Activated gamma-delta T cell (primary cell): ENCODE measurements around the gene PRKAR2A.
"Not testable (repeated sequence)": the region's sequence is repeated elsewhere in the genome, so short reads cannot be mapped to it uniquely, and the experiment has no call there.

Source experiments
- DNase-seq: peaks from one replicate; lab custom pipeline; 2025; lab: John Stamatoyannopoulos, UW

The PRKAR2A gene

DNA sequence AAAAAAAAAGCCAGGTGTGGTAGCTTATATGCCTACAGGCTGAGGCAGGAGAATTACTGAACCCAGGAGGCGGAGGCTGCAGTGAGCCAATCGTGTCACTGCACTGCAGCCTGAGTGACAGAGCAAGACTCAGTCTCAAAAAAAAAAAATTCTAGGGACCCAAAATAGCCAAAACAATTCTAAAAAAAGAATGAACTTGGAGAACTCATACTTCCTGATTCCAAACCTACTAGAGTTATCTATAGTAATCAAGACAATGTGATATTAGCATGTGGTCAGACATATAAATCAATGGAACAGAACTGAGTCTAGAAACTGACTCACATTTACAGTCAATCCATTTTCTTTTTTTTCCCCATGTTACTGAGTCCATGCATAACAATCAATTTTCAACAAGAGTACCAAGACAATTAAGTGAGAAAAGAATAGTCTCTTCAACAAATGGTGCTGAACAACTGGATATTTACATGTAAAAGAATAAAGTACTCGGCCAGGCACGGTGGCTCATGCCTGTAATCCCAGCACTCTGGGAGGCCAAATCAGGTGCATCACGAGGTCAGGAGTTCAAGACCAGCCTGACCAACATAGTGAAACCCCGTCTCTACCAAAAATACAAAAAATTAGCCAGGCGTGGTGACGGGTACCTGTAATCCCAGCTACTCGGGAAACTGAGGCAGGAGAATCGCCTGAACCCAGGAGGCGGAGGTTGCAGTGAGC lies 11.9 kb downstream of the PRKAR2A start:
- DNase-seq: no peak

DNA sequence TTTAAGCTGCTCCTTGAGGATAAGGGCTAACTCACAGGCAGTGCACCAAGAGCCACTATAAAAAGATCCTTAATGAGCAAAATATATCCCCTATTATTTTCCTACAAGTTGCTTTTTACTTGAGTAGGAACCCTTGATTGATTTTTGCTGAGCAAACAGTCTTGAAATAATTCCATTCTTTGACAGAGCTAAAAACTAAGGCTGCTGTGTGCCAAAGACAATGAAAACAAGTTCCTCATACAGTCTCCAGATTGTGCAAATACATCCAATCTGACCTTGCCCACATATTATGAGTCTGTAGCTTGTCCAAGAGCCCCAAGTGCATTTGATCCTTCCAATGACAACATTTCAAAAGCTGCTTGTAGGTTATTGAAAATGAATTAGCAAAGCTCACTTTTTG lies 15.0 kb downstream of the PRKAR2A start:
- no peak for DNase-seq

DNA sequence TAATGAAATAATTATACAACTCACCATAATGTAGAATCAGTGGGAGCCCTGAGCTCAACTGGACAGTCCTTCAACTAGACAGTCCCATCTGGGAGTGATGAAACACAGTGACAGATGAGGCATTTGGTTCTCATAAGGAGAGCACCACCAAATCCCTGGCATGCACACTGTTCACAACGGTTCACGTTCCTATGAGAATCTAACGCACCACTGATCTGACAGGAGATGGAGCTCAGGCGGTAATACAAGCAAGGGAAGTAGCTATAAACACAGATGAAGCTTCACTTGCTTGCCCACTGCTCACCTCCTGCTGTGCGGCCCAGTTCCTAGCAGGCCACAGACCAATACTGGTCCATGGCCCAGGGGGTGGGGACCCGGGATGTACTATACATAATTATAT lies 17.0 kb downstream of the PRKAR2A start:
- DNase-seq: no peak

DNA sequence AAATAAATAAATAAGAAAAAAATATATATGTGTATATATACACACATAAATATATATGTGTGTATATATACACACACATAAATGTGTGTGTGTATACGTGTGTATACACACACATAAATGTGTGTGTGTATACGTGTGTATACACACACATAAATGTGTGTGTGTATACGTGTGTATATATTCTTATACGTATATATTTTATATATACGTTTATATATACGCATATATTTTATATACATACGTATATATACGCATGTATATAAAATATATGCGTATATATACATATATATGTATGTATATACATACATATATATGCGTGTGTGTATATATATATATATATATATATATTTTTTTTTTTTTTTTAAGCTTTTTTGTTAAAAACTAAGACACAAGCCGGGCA lies 18.1 kb downstream of the PRKAR2A start:
- DNase-seq: not testable (repeated sequence)

DNA sequence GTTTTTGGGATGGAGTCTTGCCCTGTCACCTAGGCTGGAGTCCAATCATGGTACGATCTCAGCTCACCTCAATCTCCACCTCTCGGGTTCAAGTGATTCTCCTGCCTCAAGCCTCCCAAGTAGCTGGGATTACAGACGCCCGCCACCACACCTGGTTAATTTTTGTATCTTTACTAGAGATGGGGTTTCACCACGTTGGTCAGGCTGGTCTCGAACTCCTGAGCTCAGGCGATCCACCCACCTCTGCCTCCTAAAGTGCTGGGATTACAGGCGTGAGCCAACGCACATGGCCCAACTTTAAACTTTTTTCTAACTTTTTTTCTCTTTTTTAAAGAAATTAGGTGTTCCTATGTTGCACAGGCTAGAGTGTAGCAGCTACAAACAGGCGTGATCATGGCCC lies 19.8 kb downstream of the PRKAR2A start:
- not testable (repeated sequence) for DNase-seq

DNA sequence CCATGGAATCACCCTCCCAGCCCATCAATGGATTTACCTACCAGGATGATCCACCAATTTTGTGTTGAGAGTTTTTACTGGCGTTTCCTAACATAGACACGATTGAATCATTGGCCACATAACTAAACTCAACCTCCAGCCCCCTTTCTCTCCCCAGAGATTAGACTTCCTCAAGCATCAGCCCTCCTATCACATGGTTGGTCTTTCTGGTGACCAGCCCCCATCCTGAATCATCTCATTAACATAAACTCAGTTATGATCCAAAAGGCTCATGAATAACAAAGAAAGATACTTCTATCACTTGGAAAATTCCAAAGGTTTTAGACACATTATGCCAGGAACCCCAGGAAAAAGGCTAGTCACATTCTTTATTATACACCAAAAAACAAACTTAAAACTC lies 21.2 kb downstream of the PRKAR2A start:
- DNase-seq: no peak

DNA sequence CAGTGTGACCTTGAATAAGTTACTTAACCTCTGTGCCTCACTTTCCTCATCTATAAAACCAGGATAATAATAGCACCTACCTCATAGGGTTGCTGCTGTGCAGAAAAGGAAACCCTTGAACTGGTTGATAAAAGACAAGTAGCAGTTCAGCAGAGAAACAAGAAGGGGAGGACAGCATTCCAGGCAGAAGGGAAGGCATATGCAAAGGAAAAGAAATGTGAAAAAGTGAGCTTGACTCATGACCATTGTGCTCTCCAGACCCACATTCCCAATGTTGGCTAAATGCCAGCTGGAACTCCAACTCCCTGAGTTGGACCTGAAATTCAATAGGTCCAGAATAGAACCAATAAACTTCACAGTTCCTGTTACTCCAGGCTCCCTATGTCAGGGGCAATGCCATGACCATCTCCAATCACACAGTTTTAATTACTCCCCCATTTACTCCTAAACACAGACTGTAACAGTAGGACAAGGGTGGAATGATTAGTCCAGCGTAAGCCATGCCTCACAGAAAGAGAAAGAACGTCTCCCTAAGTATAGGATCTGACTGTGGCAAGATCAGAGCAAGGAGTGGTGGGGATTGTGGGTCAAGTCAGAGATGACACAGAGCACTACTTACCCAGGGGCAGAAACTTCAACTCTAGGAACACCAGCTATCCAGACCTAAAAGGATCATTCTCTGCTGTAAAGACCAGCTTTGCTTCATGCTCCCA lies 26.9 kb downstream of the PRKAR2A start:
- no peak for DNase-seq

DNA sequence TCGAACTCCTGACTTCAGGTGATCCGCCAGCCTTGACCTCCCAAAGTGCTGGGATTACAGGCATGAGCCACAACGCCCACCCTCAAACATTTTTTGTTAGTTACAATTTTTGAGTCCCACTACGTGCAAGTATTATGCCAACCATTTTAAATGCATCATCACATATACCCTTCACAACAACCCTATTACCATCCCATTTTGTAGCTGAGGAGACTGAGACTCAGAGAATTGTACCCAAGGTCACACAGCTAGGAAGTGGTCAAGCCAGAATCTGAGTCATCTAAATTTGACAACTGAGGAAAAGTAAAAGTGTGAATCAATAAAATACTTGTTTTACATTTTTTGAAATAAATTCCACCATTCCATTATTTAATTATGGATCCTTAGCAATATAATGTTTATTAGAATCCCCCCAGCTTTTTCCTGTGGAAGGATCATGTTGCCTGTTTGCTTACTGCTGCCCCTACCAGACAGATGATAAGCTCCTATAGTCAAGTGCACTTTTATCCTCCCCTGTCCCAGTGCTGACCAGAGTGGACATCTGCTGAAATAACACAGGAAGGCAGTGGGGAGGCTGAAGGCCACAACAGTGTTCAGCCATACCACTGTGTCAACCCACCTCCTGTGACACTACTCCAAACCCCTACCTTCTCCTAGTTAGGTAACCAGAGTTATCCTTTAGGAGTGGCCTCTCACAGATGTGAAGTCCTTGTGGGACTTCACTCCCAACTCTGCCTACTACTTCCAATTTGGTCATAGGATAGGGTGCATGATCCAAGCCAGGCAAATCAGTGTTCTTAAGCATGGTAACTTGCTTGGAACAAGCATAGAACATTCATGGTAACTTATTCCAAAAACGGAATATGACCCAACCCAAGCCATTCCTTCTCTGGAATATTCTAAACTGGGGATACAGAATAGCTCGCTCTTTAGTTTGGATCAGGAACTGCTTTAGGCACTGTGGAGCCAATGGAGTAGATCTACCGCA lies 28.1 kb downstream of the PRKAR2A start:
- no peak for DNase-seq

DNA sequence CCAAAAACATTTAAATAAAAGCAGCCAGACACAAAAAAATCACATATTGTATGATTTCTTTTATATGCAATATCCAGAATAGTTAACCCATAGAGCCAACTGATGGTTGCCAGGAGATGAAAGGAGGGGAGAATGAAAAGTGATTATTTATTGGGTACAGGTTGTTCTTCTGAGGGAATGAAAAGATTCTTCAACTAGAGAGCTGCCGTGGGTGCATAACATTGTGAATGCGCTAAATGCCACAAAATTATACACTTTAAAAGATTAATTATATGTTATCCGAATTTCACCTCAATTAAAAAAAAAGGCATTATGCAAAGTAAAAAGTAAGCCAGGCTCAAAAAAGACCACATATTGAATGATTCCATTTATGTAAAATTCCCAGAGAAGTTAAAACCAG lies 36.1 kb downstream of the PRKAR2A start:
- DNase-seq: no peak

DNA sequence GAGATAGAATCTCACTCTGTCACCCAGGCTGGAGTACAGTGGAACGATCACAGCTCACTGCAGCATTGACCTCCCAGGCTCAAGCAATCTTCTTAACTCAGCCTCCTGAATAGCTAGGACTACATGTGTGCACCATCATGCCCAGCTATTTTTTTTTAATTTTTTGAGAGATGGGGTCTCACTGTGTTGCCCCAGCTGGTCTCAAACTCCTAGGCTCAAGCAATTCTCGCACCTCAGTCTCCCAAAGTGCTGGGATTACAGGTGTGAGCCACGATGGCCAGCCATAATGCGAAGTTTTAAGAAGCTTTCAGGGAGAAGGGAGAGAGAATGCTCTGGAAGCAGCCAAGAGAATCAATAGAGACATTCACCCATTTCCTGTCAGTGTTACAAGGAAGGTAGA lies 42.7 kb downstream of the PRKAR2A start:
- DNase-seq: no peak

DNA sequence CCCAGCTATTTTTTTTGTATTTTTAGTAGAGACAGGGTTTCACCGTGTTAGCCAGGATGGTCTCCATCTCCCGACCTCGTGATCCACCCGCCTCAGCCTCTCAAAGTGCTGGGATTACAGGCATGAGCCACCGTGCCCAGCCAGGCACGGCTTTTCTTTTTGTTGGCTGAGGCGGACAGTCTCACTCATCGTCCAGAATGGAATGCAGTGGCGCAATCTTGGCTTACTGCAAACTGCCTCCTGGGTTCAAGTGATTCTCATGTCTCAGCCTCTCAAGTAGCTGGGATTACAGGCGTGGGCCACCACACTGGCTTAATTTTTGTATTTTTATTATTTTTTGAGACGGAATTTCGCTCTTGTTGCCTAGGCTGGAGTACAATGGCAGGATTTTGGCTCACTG lies 46.8 kb downstream of the PRKAR2A start:
- DNase-seq: not testable (repeated sequence)

DNA sequence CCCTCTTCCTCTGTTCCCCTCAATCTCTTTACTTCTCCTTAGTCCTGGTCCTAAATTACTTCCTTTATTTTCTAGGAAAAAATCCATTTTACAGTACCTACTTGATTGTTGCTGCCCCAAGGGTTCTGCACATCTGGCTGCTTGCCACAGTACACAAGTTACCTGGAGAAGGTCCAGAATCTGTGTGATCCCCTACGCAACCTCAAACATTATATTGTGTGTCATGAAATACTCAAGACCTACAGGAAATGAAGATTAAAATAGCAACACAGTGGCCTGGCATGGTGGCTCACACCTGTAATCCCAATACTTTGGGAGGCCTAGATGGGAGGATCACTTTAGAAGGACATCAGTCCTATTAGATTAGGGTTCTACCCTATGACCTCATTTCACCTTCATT lies 48.7 kb downstream of the PRKAR2A start:
- DNase-seq: no peak

DNA sequence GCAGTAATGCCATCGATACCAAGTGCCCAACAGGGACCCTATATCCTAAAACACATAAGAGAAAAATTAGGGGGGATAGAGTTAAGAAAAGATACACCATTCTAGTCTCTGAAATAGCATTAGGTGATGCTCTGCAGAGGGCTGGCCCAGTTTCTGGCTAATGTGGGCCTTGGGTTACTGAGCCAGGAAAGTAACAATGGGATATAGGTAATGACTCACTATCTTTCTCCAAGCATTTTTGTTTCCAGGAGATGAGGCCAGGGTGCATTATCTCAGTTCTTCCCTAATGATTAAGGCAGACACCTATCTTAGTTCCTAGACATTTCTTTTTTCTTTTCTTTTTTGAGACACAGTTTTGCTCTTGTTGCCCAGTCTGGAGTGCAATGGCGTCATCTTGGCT lies 50.0 kb downstream of the PRKAR2A start:
- DNase-seq: no peak

DNA sequence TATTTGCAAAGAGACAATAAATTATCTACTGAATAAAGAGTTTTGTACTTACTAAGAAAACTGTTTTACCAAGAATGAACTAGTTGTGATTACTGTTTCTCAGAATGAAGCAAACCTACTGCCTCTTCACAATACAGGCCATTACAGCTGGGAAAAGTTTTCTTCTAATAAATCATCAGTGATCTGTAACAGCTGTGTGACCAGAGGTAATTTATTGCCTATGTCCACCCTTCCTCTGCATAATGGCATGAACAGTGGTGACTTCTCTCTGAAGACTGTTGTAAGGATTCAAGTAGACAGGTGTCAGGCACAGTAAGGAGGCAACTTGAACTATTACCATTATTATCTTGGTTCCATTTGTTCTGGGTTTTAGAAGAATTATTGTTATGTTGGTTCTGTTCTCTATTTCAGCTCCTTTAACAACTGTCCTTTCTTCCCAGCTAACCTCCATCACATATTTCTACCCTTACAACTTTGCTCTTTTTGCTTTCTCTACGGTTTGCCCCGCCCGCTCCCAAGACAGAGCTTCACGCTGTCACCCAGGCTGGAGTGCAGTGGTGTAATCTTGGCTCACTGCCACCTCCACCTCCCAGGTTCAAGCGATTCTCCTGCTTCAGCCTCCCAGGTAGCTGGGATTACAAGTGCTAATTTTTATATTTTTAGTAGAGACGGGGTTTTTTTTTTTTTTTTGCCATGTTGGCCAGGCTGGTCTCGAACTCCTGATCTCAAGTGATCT lies 51.5 kb downstream of the PRKAR2A start:
- no peak for DNase-seq

DNA sequence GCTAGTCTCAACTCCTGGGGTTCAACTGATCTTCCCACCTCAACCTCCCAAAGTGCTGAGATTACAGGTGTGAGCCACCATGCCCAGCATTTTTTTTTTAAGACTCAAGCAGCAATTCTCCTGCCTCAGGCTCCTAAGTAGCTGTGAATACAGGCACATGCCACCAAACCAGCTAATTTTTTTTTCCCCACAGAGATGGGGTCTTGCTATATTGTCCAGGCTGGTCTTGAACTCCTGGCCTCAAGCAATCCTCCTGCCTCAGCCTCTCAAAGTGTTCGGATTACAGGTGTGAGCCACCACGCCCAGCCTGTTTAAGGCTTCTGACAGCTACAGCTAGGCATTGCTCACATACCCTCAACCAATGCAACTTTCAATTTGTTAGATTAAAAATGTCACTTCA lies 54.2 kb downstream of the PRKAR2A start:
- DNase-seq: not testable (repeated sequence)

DNA sequence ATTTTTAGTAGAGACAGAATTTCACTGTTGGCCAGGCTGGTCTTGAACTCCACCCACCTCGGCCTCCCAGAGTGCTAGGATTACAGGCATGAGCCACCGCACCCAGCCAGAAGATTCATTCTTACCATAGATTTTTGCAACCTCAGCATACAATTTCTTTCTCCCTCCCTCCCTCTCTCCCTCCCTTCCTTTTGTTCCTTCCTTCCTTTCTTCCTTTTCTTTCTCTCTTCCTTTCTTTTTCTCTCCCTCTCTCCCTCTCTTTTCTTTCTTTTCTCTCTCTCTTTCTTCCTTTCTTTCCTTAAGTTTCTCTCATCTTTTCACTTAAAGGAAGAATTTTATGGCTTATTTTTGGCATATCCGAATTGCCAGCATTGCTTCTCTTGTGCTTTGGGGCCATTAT lies 58.0 kb downstream of the PRKAR2A start:
- DNase-seq: no peak

DNA sequence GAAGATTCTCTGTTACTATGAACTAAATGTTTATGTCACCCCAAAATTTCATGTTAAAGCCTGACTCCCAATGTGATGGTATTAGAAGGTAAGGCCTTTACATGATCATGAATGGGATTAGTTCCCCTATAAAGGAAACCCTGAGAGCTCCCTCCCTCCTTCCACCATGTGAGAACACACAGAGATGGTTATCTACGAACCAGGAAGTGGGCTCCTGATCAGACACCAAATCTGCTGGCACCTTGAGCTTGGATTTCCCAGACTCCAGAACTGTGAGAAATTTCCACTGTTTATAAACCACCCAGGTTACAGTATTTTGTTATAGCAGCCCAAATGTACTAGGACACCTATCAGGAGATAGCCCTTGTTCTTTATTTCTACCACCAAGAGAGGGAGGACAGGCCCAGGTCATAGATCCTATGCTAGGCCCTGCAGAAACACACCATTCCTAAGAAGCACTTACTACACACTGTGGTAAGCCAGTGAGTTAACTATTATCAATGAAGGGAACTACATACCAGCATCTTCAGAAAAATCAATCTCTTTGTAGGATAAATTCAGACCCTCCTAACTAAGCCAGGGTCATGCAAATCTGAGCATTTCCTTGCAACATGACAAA lies 59.0 kb downstream of the PRKAR2A start:
- DNase-seq: no peak

DNA sequence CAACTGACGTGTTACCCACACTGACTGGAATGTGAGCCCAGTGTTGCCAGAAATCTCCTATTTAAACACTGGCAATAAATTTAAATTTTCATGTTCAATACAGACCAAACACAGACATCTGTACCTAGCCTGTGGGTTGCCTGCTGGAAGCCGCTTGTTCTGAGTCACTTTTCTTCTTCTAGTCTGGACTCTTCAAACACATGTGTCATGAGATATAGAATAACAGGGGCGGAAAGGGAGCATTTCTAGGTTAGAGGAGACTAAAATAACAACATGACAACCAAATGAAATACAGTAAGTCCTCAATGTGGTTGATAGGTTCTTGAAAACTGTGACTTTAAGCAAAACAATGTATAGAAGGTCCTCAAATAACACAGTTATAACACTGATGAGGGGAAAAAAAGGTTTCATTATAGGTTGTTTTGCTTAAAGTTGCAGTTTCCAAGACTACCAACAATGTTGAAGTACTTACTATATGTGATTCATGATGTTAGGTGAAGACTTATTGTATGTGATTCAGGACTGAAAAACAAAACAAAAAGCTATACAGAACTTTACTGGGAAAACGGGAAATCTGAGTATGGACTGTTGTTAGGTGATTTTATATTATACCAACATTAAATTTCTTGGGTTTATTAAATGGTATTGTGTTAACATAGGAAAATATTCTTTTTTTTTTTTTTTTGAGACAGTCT lies 63.1 kb downstream of the PRKAR2A start:
- no peak for DNase-seq

DNA sequence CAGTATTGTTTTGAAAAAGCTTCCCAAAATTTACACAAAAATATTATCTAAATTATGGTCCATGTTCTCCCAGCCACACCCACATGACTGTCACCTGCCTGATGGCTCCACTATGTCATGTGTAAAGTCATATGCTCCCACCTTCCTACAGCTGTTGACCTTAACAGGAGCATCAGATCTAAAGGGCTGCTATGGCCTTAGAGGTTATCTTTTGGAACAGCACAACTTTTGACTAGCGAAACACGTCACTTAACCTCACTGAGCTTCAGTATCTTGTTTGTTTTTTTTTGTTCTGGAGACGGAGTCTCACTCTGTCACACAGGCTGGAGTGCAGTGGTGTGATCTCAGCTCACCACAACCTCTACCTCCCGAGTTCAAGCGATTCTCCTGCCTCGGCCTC lies 64.4 kb downstream of the PRKAR2A start:
- DNase-seq: no peak

DNA sequence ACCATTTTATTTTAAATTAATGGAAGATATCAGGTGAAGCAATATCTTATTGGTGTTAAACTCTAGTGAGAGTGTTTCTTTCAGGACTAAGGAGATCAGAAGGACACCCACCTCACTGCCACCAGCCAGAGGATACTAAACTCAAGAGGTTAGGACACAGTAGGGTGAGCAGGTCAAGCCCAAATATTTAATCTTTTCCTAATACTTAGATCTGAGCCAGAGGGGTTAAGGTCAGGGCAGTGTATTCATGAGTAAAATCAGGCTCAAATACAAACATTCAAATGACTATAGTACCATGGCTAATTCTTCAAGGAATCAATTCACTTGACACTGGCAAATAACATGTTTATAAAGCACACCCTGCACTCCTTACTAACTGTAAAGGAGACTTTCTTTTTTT lies 65.6 kb downstream of the PRKAR2A start:
- no peak for DNase-seq

DNA sequence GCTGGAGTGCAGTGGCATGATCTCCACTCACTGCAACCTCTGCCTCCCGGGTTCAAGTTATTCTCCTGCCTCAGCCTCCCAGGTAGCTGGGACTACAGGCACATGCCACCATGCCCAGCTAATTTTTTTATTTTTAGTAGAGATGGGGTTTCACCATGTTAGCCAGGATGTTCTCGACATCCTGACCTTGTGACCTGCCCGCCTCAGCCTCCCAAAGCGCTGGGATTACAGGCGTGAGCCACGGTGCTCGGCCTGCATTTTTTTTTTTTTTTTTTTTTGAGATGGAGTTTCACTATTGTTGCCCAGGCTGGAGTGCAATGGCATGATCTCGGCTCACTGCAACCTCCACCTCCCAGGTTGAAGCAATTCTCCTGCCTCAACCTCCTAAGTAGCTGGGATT lies 69.1 kb downstream of the PRKAR2A start:
- not testable (repeated sequence) for DNase-seq
